Upper lobe of right lung (tissue), 1 donor: ENCODE results near the gene AAR2. TPM values are rescaled to one million over a fixed set of nuclear protein-coding genes. Genes with fewer than 3 reads are reported as not detected.
A peak's percentile ranks its signal among the peaks of the same experiment; 100 is the strongest.

Experiments used
- ATAC-seq: fragments of 200-7000 bp; cut with Tn5 transposase; one replicate; pipeline ENCODE4 v1.9.1; 2020; ENCODE audit warnings: mild to moderate bottlenecking, moderate library complexity
- DNase-seq: peaks from one replicate; pipeline ENCODE4 v3.0.0-alpha.2; 2020
- H3K27ac ChIP-seq: fragments of 200-600 bp; one replicate; pipeline ENCODE4 v1.8.0; 2022
- H3K27me3 ChIP-seq: fragments of 200-600 bp; one replicate; pipeline ENCODE4 v1.8.0; 2022; ENCODE audit warnings: mild to moderate bottlenecking
- H3K36me3 ChIP-seq: fragments of 200-600 bp; one replicate; pipeline ENCODE4 v1.8.0; 2022
- H3K4me1 ChIP-seq: fragments of 200-600 bp; one replicate; pipeline ENCODE4 v1.8.0; 2022
- H3K4me3 ChIP-seq: fragments of 200-600 bp; one replicate; pipeline ENCODE4 v1.8.0; 2022; ENCODE audit warnings: mild to moderate bottlenecking
- H3K9me3 ChIP-seq: fragments of 200-600 bp; one replicate; pipeline ENCODE4 v1.8.0; 2022
- intact Hi-C: fragments of 100-400 bp; cut with DNase I; formaldehyde crosslinking; loops from one replicate; pipeline ENCODE4 v1.11.0; 2022
- total RNA-seq: library from RNA; stranded (reverse); fragmentation: NEBNext Ultra II Directional; extraction: Animal tissue kit (Norgen Biotek cat#: 25700); gene quantifications from one replicate; pipeline ENCODE4 v1.2.1, GENCODE V29; 2021
- TF ChIP-seq, protein P1 (sequence below): fragments of 200-600 bp; IDR thresholded peaks from one replicate; pipeline ENCODE4 v1.8.0; 2022; ENCODE audit warnings: antibody characterized with exemption
- donor health status: DM: no; HTN: yes; CAD: no; lungs with severe emphysema.

The AAR2 gene
- total RNA-seq, 1 donor from 2014 or later = 24.4 TPM

DNA sequence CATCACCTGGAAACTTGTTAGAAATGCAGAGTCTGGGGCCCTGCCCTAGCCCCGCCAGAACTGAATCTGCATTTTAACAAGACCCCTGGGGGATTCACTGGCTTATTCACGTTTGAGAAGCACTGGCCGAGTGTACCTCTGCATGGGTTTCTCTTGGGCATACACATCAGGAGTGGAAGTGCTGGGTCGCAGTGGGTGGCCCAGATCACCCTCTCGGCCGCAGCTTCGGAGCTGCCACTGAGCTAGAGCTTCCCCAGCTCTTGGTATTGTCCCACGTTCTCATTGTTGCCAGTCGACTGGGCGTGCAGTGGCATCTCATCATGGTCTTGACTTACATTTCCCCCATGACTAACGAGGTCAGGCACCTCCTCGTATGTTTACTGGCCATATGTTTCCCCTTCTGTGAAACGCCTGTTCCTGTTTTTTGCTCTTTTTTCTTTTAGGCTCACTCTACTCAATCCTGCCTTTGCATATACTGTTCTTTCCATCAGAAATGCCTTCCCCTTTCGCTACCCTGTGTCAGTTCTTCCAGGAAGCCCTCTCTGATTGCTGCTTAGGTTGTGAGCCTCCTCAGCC, 66.8 kb downstream of the AAR2 start:
- DNase-seq = peak; percentile 49
- TF ChIP-seq, protein P1, sequence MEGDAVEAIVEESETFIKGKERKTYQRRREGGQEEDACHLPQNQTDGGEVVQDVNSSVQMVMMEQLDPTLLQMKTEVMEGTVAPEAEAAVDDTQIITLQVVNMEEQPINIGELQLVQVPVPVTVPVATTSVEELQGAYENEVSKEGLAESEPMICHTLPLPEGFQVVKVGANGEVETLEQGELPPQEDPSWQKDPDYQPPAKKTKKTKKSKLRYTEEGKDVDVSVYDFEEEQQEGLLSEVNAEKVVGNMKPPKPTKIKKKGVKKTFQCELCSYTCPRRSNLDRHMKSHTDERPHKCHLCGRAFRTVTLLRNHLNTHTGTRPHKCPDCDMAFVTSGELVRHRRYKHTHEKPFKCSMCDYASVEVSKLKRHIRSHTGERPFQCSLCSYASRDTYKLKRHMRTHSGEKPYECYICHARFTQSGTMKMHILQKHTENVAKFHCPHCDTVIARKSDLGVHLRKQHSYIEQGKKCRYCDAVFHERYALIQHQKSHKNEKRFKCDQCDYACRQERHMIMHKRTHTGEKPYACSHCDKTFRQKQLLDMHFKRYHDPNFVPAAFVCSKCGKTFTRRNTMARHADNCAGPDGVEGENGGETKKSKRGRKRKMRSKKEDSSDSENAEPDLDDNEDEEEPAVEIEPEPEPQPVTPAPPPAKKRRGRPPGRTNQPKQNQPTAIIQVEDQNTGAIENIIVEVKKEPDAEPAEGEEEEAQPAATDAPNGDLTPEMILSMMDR = no peak
- Histone ChIP-seq H3K4me1 (peaks cover 6% of the 10 kb centered on the region), H3K36me3 (no peaks in the 10 kb centered on the region), H3K27ac (no peak overlapping the region), H3K9me3 (no peaks in the 10 kb centered on the region), H3K27me3 (peaks cover 81% of the 10 kb centered on the region), H3K4me3 (no peak overlapping the region)
- intact Hi-C loops = no loop called here
- no peak for ATAC-seq

GRCh38 chr20:36303831-36304230, 67.6 kb downstream of the AAR2 start:
- peaks cover 88% of the 10 kb centered on the region for H3K27me3 ChIP-seq
- no peaks in the 10 kb centered on the region for H3K36me3 ChIP-seq
- no peaks in the 10 kb centered on the region for H3K9me3 ChIP-seq
- ATAC-seq (no peak), DNase-seq (no peak)
- TF ChIP-seq, protein P1 = no peak
- peaks cover 6% of the 10 kb centered on the region for H3K4me1 ChIP-seq
- H3K4me3 ChIP-seq = no peak overlapping the region
- intact Hi-C loops = no loop called here
- no peak overlapping the region for H3K27ac ChIP-seq

GRCh38 chr20:36304786-36305495, 68.7 kb downstream of the AAR2 start:
- TF ChIP-seq, protein P1 = no peak
- Histone ChIP-seq H3K9me3 (no peaks in the 10 kb centered on the region), H3K27me3 (peaks cover 86% of the 10 kb centered on the region), H3K27ac (no peak overlapping the region), H3K4me1 (peaks cover 6% of the 10 kb centered on the region), H3K4me3 (no peak overlapping the region), H3K36me3 (no peaks in the 10 kb centered on the region)
- intact Hi-C loops = no loop called here
- ATAC-seq = no peak
- no peak for DNase-seq

DNA sequence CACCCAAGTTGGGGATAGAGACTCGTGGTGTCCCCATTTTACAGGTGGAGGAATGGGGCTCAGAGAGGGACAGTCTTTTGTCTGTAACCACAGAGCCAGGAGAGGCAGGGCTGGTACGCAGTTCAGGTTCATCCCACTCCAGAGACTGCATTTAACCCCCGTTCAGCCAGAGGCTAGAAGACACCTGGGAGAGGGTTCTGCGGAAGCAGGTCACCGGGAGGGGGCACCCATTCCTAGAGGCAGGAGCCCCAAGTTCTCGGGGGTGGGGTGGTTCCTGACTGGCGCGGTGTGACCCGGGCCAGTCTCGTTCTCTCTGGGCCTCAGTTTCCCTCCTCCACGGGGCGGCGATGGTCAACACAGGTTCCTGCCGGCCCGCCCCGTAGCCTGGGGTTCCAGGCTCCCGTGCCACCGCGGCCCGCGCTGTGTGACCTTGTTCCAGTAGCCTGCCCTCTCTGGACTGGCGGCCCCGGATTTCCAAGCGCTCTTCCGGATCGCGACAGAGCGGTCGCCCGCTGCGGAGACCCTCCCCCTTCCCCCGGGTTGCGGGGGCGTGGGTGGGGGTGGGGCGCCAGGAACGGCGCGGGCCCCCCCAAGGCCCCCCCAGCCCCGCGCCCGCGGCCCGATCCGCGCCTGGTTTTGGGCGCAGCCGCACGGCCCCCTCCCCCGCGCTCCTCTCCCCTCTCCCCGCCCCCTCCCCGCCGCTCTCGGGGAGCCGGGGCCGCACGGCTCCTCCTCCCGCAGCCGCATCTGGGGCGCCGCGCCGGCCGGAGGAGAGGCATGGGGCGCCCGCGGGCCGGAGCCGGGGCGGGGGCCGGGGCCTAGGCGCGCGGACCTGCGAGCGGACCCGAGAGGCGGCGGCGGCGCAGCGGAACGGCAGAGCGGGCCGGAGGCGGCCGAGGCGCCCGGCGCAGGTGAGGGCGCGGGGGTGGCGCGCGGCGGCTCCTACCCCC, 69.6 kb downstream of the AAR2 start, which contains the start of gene DLGAP4:
DLGAP4 (plus strand) TSS at position 738 of the 950 bp plus-strand sequence. CDS start 125,379 bp downstream, outside the sequence.
- intact Hi-C loops = no loop called here
- no peak for ATAC-seq
- H3K36me3 ChIP-seq = no peaks in the 10 kb centered on the region
- H3K4me1 ChIP-seq = peaks cover 6% of the 10 kb centered on the region
- no peak within 1 kb of the TSS for H3K4me3 ChIP-seq
- no peaks in the 10 kb centered on the region for H3K9me3 ChIP-seq
- TF ChIP-seq, protein P1 = no peak
- H3K27ac ChIP-seq = no peak within 1 kb of the TSS
- H3K27me3 ChIP-seq = peaks cover 86% of the 10 kb centered on the region
- peak; percentile 38 for DNase-seq

Other genes starting within 250 kb of the AAR2 start
- gene EPB41L1, start 81.7 kb upstream of the AAR2 start, total RNA-seq = 61.4 TPM
- 61.2 TPM for gene DLGAP4, start 69.9 kb downstream of the AAR2 start, total RNA-seq